SK-MEL-5 (cell line): ENCODE data around the gene PFN1. TPM values are rescaled to one million over a fixed set of nuclear protein-coding genes. Genes with fewer than 3 reads are reported as not detected.

Experiments
- DNase-seq: peaks from one replicate; pipeline ENCODE4 v3.0.0-alpha.2; 2016; ENCODE audit warnings: low read depth, low spot score
- in situ Hi-C: cut with HindIII; loops from 2 replicates; pipeline ENCODE4 v1.10.0; 2016; ENCODE audit warnings: low sequenced_read_pairs, high pct_unique_total_duplicates, low pct_unique_long_range_greater_than_20kb
- total RNA-seq: library from RNA; depleted of rRNA; stranded (reverse); fragments of >200 nt; shearing (Covaris generic); gene quantifications from 2 replicates; pipeline ENCODE4 v1.2.3, GENCODE V29; 2014

Gene PFN1
- total RNA-seq, 1 experiment from 2014 or later, result 787 TPM

DNA sequence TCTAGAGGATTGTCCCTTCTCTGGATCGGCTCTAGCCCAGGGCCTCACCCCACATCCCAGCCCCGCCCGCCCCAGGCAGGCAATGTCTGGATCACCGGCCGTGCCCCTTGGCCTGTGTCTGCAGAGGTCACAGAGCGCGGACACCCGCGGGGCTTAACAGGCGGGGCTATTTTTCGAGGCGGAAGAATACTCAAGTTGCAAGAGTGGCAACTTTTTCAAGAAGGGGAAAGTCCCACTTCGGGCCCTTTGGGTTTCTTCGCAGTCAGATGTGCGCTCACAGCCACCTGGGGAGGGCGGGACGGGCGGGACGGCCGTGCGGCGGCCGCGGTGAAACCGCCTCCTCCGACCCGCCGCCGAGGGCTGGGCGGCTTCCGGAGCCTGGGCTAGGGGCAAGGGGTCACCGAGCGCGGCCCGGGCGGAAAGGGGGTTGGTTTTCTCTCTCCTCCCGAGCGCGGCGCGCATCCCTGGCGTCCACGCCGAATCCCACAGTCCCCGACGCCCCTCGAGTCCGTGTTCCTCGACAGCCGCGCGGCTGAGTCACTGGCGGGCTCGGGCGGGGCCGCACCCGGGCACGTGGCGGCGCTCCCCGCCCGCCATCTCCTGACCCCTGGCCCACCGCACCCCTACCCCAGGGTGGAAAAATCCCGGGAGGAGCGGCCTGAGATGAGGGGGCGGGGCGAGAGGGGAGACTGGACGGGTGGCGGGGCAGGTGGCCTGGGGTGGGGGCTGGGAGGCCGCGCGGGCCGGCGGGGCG lies 1.2 kb upstream of the PFN1 start:
- peak; percentile 53 for DNase-seq
- in situ Hi-C loops, result no loop called here

DNA sequence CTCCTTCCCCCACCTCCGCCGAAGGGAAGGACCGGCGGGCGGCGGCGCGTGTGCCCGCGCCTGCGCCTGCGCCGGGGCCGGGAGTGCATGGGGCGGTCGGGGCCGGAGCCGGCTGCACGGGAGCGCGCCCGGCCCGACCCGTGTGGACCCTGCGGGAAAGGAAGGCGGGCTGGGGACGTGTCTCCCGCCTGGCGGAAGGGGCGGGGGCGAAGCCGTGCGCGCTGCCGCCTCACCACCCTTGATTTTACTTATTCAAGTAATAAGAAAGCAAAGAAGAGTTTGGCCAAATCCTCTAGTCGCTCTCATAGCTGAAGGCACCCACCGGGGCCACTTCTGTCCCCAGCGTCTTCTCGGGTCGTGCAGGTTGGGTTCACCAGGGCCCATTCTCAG lies 596 bp upstream of the PFN1 start:
- in situ Hi-C loops, result no loop called here
- DNase-seq, result peak; percentile 90

DNA sequence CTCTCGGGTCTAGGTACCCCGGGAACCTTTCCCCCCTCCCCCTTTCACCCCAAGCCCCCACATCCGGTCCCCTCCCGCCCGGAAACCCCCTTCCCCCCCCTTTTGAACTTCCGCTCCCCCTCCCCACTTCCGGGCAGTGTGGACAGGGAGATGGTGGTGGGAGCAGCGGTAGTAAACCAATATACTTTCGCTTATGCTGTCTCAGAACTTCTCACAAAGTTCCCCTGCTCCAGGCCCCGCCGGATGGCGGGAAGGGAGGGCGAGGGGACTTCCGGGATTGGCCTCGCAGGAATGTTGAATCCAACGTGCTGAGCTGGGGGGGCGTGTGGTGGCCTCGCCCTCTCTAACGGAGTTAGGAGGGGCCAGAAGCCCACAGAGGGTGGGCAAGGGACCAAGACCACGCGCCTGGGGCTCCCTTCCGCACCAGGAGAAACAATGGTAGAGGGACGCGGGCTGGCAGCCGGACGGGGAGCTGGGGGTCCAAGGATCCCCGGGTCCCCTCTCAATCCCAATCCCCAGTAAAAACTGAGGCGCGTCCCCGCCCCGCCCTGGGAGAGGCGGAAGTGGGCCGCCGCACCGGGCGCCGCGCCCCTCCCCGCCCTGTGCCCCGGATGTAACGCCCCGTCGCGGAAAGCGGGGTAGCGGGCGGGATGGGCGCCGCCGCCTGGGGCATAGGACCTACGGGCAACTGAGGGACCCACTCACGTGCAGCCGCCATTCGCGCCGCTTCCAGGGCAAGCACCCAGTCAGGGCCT lies 742 bp downstream of the PFN1 start:
- DNase-seq, result peak; percentile 62
- in situ Hi-C loops, result no loop called here

DNA sequence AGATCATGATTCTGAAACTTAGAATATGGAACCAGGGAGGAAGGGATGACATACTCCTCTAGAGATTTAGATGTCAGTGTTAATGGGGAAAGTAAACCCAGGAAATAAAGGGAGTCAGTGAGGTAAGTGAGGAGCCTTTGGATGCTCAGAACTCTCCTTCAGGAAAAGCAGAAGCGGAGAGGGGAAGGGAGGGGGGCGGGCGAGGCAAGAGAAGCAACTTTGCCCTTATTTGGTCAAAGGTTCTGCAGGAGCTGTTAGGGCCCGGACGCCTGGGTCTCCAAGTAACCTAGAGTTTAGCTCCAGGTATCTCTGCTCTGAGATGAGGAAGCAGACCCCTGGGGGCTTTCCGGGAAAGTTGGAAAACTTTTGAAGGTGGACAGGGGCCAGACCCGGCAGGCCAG lies 1.3 kb downstream of the PFN1 start:
- DNase-seq, result no peak
- in situ Hi-C loops, result no loop called here

DNA sequence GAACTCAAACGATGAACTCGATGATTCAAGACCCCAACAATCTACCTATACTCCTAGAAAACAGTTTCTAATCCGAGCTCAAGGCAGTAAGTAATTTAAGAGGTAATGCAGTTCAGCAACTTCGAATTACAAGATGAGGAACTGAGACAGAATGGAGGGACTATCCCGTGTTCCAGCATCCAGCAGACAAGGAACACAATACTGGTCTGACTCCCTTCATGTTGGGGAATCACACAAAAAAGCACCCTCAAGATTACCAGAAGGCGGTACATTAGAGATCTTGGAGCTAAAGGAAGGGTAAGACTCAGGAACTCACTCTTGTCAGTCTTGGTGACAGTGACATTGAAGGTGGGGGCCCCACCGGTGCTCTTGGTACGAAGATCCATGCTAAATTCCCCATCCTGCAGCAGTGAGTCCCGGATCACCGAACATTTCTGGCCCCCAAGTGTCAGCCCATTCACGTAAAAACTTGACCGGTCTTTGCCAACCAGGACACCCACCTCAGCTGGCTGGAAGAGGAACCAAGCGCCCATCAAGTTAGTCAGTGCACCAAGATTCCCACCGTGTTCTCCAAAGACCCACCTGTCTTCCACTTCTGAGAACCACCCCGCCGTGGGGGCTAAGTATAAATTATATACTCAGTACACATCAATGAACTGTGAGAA lies 1.9 kb downstream of the PFN1 start:
- in situ Hi-C loops, result no loop called here
- no peak for DNase-seq

DNA sequence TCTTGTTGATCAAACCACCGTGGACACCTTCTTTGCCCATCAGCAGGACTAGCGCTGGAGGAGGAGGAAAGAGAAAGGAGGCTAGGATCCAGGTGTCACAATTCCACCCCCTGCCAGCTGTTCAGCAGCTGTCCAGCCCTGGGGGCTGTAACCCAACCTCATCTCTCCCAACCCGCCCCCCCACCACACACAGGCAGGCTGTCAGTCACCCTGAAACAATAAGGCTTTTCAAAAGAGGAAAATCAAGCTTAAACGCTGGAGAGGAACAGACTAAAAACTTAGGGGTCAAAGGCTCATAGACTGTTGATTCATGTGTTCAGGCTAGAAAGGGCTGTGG lies 2.4 kb downstream of the PFN1 start:
- DNase-seq, result no peak
- in situ Hi-C loops, result no loop called here

DNA sequence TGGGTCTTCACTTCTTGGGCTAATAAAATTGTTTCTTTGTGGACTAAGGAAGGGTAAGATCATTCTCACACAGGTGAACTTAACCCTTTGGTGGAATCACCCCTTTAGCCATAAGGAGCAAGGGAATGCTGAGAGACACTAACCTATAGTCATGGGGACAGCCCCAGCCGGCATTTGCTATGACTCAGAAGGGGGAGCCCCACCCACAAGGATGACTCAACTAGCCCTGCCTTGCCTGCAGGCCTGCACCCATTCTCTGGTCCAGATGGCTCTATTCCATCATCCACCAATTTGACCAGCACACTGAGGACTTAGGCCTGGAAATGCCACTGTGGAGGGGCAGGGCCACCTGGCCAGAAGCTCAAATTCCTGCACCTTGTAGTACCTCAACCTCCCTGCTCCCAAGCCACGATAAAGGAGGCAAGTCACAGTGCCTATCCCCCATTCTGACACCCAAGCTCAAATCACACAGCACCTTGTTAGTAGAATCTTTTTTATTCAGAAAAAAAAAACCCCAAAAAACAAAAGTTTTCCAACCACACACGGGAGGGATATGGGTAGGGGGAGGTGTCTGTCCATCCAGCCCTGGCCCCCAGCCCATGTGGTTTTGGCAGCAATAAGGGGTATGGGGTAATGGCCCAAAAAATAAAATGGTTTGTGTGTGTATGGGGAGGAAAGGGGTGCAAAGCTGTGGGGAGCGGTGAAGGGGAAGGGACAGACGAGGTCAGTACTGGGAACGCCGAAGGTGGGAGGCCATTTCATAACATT lies 3.0 kb downstream of the PFN1 start:
- in situ Hi-C loops, result no loop called here
- peak; percentile 71 for DNase-seq

DNA sequence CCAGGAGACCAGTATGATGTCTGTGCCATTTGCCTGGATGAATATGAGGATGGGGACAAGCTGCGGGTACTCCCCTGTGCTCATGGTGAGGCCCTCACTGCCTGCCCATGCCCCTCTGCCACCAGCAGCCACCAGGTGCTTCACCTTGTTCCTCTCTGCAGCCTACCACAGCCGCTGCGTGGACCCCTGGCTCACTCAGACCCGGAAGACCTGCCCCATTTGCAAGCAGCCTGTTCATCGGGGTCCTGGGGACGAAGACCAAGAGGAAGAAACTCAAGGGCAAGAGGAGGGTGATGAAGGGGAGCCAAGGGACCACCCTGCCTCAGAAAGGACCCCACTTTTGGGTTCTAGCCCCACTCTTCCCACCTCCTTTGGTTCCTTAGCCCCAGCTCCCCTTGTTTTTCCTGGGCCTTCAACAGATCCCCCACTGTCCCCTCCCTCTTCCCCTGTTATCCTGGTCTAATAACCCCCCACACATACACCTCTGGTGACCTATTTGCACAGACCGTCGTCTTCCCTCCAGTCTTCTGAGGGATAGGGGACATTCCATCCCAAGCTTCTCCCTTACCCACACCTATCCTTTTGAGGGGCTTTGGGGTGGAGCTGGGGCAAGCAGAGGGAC lies 3.7 kb downstream of the PFN1 start:
- DNase-seq, result no peak
- in situ Hi-C loops, result no loop called here

DNA sequence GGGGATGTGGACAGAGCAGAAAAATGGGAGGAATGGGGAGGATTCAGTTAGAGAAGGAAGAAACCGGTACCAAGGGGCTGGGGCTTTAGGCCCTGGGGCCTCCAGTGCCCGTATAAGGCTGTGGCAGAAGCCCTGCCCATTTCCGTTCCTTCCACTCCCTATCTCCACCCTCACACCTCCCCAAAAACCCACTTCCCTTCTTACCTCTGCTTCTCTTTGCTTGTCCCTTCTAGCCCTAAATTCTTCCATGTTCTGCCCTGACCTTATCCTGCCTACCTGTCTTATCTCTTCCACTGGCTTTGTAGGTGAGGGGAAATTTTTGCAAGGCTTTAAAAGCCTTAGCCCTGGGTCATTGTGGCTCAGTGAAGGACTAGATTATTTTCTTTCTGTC lies 4.2 kb downstream of the PFN1 start:
- in situ Hi-C loops, result no loop called here
- DNase-seq, result no peak

DNA sequence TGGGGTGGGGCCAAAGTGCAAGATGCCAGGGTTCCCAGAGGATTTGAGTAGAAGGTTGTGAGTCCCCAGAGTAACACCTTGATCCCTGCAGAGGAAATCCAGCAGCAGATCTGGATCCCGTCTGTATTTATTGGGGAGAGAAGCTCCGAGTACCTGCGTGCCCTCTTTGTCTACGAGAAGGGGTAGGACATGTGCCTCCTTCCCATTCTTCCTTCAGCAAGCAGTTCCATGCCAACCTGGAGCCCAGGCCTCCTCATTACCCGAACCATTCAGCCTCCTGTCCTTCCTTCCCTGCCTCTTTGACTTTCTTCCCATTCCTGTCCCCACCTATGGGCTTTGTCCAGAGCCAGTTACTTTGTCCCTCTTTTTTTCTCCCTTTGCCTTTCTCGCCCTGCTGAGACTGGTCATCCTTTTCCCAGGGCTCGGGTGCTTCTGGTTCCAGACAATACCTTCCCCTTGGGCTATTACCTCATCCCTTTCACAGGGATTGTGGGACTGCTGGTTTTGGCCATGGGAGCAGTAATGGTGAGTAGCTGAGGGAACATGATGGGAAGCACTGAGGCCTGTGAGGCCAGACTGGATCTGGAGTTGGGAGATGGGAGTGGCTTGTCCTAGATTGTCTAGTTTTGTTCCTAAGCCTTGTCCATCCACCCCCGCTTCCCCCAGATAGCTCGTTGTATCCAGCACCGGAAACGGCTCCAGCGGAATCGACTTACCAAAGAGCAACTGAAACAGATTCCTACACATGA lies 5.4 kb downstream of the PFN1 start:
- in situ Hi-C loops, result no loop called here
- DNase-seq, result no peak

DNA sequence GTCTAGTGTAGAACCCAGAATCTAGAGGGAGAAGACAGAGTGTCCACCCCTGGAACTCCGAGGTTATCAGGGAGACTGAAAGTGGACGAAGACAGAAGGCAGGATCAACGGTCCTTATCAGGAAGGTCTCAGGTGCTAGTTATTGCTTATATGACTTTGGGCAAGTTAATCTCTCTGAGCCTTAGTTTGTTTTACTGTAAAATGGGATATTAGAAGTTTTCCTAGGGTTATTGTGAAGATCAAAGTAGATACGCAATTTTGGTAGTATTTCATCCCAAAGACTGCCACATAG lies 7.1 kb downstream of the PFN1 start:
- in situ Hi-C loops, result no loop called here
- DNase-seq, result no peak

DNA sequence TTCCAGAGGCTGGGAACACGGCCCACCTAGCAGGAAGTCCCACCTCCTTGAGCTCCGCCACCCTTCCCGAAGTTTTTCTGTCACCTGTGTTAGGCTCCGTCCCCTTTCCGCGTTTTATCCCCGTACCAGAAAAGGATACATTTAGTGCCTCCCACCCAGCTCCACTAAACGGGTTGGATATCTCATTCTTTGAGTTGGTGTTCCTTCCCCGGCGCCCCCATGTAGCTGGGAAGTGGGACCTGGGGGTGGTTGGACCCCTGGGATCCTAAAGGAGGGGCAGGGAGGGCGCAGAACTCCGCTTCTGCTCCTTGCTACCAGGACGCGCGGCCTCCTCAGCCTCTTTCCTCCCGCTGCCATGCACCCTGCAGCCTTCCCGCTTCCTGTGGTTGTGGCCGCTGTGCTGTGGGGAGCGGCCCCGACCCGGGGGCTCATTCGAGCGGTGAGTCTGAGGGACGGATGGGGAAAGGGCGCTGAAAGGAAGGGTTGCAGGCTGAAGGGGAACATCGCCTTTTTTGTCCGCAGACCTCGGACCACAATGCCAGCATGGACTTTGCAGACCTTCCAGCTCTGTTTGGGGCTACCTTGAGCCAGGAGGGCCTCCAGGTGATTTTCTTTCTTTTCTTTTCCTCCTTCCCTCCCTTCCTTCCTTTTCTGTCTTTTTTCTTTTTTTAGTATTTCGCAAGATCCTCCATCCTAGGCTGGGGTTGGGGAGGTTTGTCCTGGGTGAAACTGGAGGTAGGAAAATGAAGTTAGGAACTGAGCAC lies 7.6 kb downstream of the PFN1 start:
- in situ Hi-C loops, result no loop called here
- DNase-seq, result no peak

DNA sequence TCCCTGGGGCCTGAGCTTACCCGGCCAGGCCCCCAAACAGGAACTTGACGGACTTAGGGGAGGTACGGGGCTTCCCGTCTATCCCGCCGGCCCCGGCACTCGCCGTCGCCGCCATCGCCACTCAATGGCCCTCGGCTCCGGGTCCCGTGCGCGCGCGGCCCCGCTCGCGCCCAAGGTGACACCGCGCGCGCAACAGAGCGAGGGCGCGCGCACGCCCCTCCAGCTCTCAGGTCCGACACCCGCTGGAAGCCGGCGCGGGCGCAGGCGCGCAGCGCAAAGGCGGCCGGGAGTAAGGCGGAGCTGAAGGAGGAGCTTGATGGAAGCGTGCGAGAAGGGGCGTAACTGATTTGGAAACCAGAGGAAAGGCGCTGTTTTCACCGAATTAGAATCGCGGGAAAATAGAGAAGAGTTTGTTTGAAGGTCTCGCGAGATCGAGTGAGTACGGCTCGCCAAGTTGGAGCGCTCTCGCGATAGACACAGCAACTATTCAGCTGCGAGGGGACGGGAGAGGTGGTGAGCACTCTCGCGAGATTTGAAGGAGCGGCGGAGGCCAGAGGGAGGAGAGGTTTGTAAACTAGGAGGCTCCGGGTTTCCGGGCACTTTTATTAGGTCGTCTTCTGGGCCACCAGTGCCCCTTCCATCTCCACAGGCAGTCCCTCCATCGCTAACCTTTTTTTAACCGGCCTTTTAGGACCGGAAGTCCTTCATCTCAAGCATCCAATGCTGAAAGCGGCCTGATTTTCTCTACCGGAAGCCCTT lies 8.4 kb downstream of the PFN1 start, which contains the start of the genes RNF167 and SLC25A11:
RNF167 (plus strand) TSS at position 473 of the 759 bp plus-strand sequence. CDS start 642 bp downstream, outside the sequence.
SLC25A11 (minus strand) TSS at position 251 of the 759 bp plus-strand sequence; CDS start at position 115, 136 bp downstream.
- in situ Hi-C loops, result no loop called here
- DNase-seq, result peak; percentile 100

DNA sequence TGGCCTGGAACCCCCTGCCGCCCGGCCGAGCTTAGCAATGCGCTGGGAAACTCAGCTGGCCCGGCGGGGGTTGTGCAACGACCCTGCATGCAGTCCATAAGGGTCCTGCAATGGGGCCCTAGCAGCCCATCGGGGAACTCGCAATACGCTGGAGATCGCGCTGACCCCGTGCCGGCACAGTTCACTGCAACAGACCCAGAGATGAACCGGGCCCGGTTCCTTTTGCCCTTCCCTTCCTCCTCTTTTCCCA lies 8.9 kb downstream of the PFN1 start:
- DNase-seq, result no peak
- in situ Hi-C loops, result no loop called here

DNA sequence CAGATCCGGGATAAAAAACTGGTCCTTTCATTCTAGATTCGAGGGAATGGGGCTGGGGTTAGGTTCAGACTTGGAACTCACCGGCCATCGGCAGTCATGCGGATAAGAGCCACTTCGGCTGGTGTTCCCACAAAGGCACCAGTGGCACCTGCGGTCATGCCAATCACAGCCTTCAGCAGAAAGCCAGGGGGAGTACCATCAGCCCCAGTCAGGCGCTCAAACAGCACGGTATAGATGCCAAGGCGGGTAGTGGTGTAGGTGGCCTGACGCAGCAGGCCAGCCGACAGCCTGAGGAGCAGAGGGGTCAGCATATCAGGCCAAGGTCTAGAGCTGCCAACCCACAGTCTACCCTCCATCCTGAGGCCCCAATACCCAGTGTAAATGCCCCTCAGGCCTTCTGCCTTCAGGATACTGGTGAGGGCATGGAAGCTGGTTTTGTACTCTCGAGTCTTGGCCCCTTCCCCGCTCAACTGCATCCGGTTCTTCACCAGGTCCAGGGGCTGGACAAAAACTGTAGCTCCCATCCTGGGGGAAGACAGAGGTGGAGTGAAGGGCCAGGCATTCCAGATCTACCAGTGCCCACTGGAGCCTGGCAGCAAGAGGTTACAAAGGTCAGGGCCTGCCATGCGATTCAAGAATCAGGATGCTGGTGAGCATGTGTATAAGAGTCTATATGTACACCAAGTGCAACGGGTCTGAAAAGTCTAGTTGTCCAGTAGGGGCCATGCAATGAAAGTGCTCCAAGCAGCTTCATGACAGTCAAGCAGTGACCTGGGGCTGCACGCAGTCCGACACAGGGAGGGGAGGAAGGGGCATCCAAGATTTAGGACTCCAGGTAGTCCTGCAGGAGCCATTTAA lies 9.4 kb downstream of the PFN1 start:
- no peak for DNase-seq
- in situ Hi-C loops, result no loop called here
